SK-N-SH (cell line): ENCODE data around the gene OR5B2. TPM values are rescaled to one million over a fixed set of nuclear protein-coding genes. Genes with fewer than 3 reads are reported as not detected.

Experiments
- CTCF ChIA-PET: fragments of 300-600, 350-600 bp; formaldehyde crosslinking; extraction: SDS; loops from one replicate; lab custom pipeline; 2021; lab: Yijun Ruan, JAX
- POLR2A ChIA-PET: fragments of 350-600 bp; sonication (Branson Sonifier 250); formaldehyde crosslinking; extraction: SDS; loops from one replicate; lab custom pipeline; 2020; ENCODE audit warnings: antibody characterized with exemption, inconsistent platforms; lab: Yijun Ruan, JAX
- DNase-seq: peaks from one replicate; pipeline ENCODE4 v3.0.0; 2012
- H2AFZ ChIP-seq: fragments of 200-600 bp; sonication (generic); 2 replicates; pipeline ENCODE4 v1.8.1; 2016; ENCODE audit warnings: antibody characterized with exemption, mild to moderate bottlenecking, low read depth
- H3F3A ChIP-seq: fragments of 200-600 bp; sonication (generic); replicated peaks from 2 replicates; pipeline ENCODE3; 2016; ENCODE audit warnings: antibody characterized with exemption, mild to moderate bottlenecking; ENCODE audit not compliant: insufficient read depth
- H3K27ac ChIP-seq, 2 experiments: fragments of 200-500 bp in 1 of 2; fragments of 200-600 bp in 1 of 2; sonication (Bioruptor generic) in 1 of 2; sonication (generic), shearing (Covaris generic) in 1 of 2; 2 replicates each; pipeline versions ENCODE4 v1.5.1 to v1.6.1; 2014 to 2016; ENCODE audit warnings: low read depth in 2 of 2, inconsistent platforms in 1 of 2, low read length in 1 of 2, mild to moderate bottlenecking in 1 of 2, mixed read lengths in 1 of 2
- H3K27me3 ChIP-seq: fragments of 200-600 bp; sonication (generic), shearing (Covaris generic); 2 replicates; pipeline ENCODE4 v1.6.1; 2016; ENCODE audit warnings: mixed run types; ENCODE audit not compliant: insufficient read depth
- H3K36me3 ChIP-seq, 2 experiments: fragments of 200-500 bp in 1 of 2; fragments of 200-600 bp in 1 of 2; sonication (Bioruptor generic) in 1 of 2; sonication (generic) in 1 of 2; replicated peaks in 1 of 2; 2 replicates each; pipeline versions ENCODE3 to v1.5.1; 2014 to 2016; ENCODE audit warnings: low read length in 1 of 2, mild to moderate bottlenecking in 1 of 2; ENCODE audit not compliant: insufficient read depth in 2 of 2, control insufficient read depth in 1 of 2
- H3K4me1 ChIP-seq, 2 experiments: fragments of 200-500 bp in 1 of 2; fragments of 200-600 bp in 1 of 2; sonication (Bioruptor generic) in 1 of 2; sonication (generic), shearing (Covaris generic) in 1 of 2; 2 replicates each; pipeline versions ENCODE4 v1.5.1 to v1.6.1; 2014 to 2016; ENCODE audit warnings: low read depth in 1 of 2, low read length in 1 of 2, mixed run types in 1 of 2; ENCODE audit not compliant: insufficient read depth in 2 of 2, control insufficient read depth in 1 of 2
- H3K4me2 ChIP-seq: fragments of 200-600 bp; sonication (generic), shearing (Covaris generic); 2 replicates; pipeline ENCODE4 v1.6.1; 2017; ENCODE audit warnings: mixed run types
- H3K4me3 ChIP-seq, 2 experiments: fragments of 200-500 bp in 1 of 2; fragments of 200-600 bp in 1 of 2; sonication (Bioruptor generic) in 1 of 2; sonication (generic), shearing (Covaris generic) in 1 of 2; 2 replicates each; pipeline versions ENCODE4 v1.5.1 to v1.8.1; 2014 to 2016; ENCODE audit warnings: low read depth in 2 of 2, inconsistent platforms in 1 of 2, low read length in 1 of 2, mild to moderate bottlenecking in 1 of 2, mixed read lengths in 1 of 2, moderate library complexity in 1 of 2
- H3K79me2 ChIP-seq: fragments of 200-600 bp; sonication (generic); 2 replicates; pipeline ENCODE4 v1.8.1; 2017; ENCODE audit warnings: mild to moderate bottlenecking; ENCODE audit not compliant: insufficient read depth
- H3K9ac ChIP-seq: fragments of 200-600 bp; sonication (generic); 2 replicates; pipeline ENCODE4 v1.6.1; 2017; ENCODE audit warnings: mixed run types
- H3K9me2 ChIP-seq: fragments of 200-600 bp; sonication (generic); 2 replicates; pipeline ENCODE4 v1.6.1; 2017; ENCODE audit warnings: mixed run types
- H3K9me3 ChIP-seq: fragments of 200-600 bp; sonication (generic); 2 replicates; pipeline ENCODE4 v1.6.1; 2017; ENCODE audit warnings: mixed run types, mild to moderate bottlenecking, moderate library complexity
- H4K20me1 ChIP-seq: fragments of 200-600 bp; sonication (generic); 2 replicates; pipeline ENCODE4 v1.6.1; 2017; ENCODE audit warnings: mild to moderate bottlenecking, mixed run types; ENCODE audit not compliant: insufficient read depth
- CHD2 ChIP-seq: fragments of 150-350 bp; IDR thresholded peaks from 2 replicates; pipeline ENCODE4 v1.6.1; 2018; ENCODE audit warnings: low read length; ENCODE audit not compliant: partially characterized antibody
- CTCF ChIP-seq: fragments of 200-600 bp; sonication (generic); IDR thresholded peaks from 2 replicates; pipeline ENCODE4 v1.6.1; 2017; ENCODE audit warnings: antibody characterized with exemption, mild to moderate bottlenecking, moderate library complexity
- EZH2phosphoT487 ChIP-seq: fragments of 200-600 bp; sonication (generic); IDR thresholded peaks from 2 replicates; pipeline ENCODE4 v1.6.1; 2017; ENCODE audit warnings: low read depth, mixed run types, mild to moderate bottlenecking, antibody characterized with exemption, moderate library complexity, borderline replicate concordance
- FOSL2 ChIP-seq: IDR thresholded peaks from 2 replicates; pipeline ENCODE4 v1.4.0; 2012; ENCODE audit warnings: low read depth, mild to moderate bottlenecking, moderate library complexity, borderline replicate concordance
- FOXJ3 ChIP-seq: sonication (generic); formaldehyde crosslinking; IDR thresholded peaks from 2 replicates; pipeline ENCODE4 v1.5.1; 2020; ENCODE audit warnings: mild to moderate bottlenecking, missing genetic modification reagents
- FOXM1 ChIP-seq: IDR thresholded peaks from 2 replicates; pipeline ENCODE4 v1.4.0; 2012; ENCODE audit warnings: low read depth, mild to moderate bottlenecking
- GATA2 ChIP-seq: sonication (generic); formaldehyde crosslinking; IDR thresholded peaks from 2 replicates; pipeline ENCODE4 v1.5.0; 2020; ENCODE audit warnings: mild to moderate bottlenecking, missing genetic modification reagents
- IRF3 ChIP-seq: fragments of 150-350 bp; IDR thresholded peaks from 2 replicates; pipeline ENCODE4 v1.6.1; 2016; ENCODE audit warnings: mild to moderate bottlenecking, low read depth, low read length
- JUND ChIP-seq: IDR thresholded peaks from 2 replicates; pipeline ENCODE4 v1.4.0; 2012
- MAX ChIP-seq: IDR thresholded peaks from 2 replicates; pipeline ENCODE4 v1.4.0; 2012; ENCODE audit warnings: low read depth
- NFIC ChIP-seq: IDR thresholded peaks from 2 replicates; pipeline ENCODE4 v1.4.0; 2012; ENCODE audit warnings: borderline replicate concordance
- NRF1 ChIP-seq: IDR thresholded peaks from 2 replicates; pipeline ENCODE4 v1.6.1; 2012; ENCODE audit warnings: low read depth, mild to moderate bottlenecking, low read length
- PBX3 ChIP-seq: IDR thresholded peaks from 2 replicates; pipeline ENCODE4; 2012
- RAD21 ChIP-seq: IDR thresholded peaks from 2 replicates; pipeline ENCODE4 v1.6.1; 2012; ENCODE audit warnings: mild to moderate bottlenecking, low read length
- REST ChIP-seq: IDR thresholded peaks from 2 replicates; pipeline ENCODE4 v1.6.1; 2012; ENCODE audit warnings: mild to moderate bottlenecking, low read depth, low read length, moderate library complexity
- RXRA ChIP-seq: IDR thresholded peaks from 2 replicates; pipeline ENCODE4 v1.4.0; 2012; ENCODE audit warnings: low read depth, mild to moderate bottlenecking, borderline replicate concordance
- TAF1 ChIP-seq: IDR thresholded peaks from 2 replicates; pipeline ENCODE4 v1.6.1; 2012; ENCODE audit warnings: low read depth, mild to moderate bottlenecking, low read length, moderate library complexity, borderline replicate concordance
- TEAD4 ChIP-seq: IDR thresholded peaks from 2 replicates; pipeline ENCODE4 v1.4.0; 2012; ENCODE audit warnings: mild to moderate bottlenecking, borderline replicate concordance; ENCODE audit not compliant: insufficient read depth
- USF2 ChIP-seq: fragments of 150-350 bp; IDR thresholded peaks from 2 replicates; pipeline ENCODE4 v1.6.1; 2017; ENCODE audit warnings: antibody characterized with exemption, low read length, low read depth, borderline replicate concordance
- YY1 ChIP-seq: IDR thresholded peaks from 2 replicates; pipeline ENCODE4 v1.4.0; 2012; ENCODE audit warnings: low read depth, mild to moderate bottlenecking
- ZBTB33 ChIP-seq: IDR thresholded peaks from 2 replicates; pipeline ENCODE4 v1.4.0; 2012; ENCODE audit warnings: low read depth, borderline replicate concordance
- WGBS: methylation state at CpG from one replicate; pipeline ENCODE4 v1.1.6; 2017; ENCODE audit warnings: low lambda C conversion rate; 5-methylcytosine and 5-hydroxymethylcytosine counted together
- polyA plus RNA-seq, 3 experiments: library from polyadenylated mRNA; depleted of rRNA; stranded (reverse); fragments of >200 nt; gene quantifications; 2 replicates each; pipeline ENCODE4 v1.2.3, GENCODE V29; 2012

The OR5B2 gene
- polyA plus RNA-seq, 1 of the 3 experiments (the other 2 are of a cell fraction): not detected

GRCh38 chr11:58442136-58442535, 14.2 kb upstream of the OR5B2 start, which contains the start of gene OR5B12 (continued):
- TF ChIP-seq PBX3 (no peak), FOXJ3 (CRISPR knock-in tag) (no peak), CHD2 (no peak)

- Histone ChIP-seq H3K4me1 (no peaks in the 10 kb centered on the region), H3K9me2 (no peaks in the 10 kb centered on the region), H3K9ac (no peak overlapping the region), H3K4me2 (no peak overlapping the region), H3F3A (no peaks in the 10 kb centered on the region), H3K9me3 (peaks cover 5% of the 10 kb centered on the region; the same call in 1 of the 2 replicates), H3K4me3 (no peak overlapping the region), H2AFZ (no peak overlapping the region), H3K27ac (no peak overlapping the region), H3K79me2 (no peaks in the 10 kb centered on the region), H4K20me1 (no peaks in the 10 kb centered on the region), H3K36me3 (no peaks in the 10 kb centered on the region), H3K27me3 (no peaks in the 10 kb centered on the region)
- ChIA-PET CTCF (no interaction called here), POLR2A (no interaction called here)
- DNase-seq: no peak
- TF ChIP-seq EZH2phosphoT487 (no peak), IRF3 (no peak), ZBTB33 (no peak), YY1 (no peak), CHD2 (no peak), TAF1 (no peak), JUND (no peak), REST (no peak), USF2 (no peak), FOXM1 (no peak), NFIC (no peak), CTCF (no peak), RXRA (no peak), FOXJ3 (CRISPR knock-in tag) (no peak), FOSL2 (no peak), MAX (no peak), RAD21 (no peak), TEAD4 (no peak), NRF1 (no peak), GATA2 (CRISPR knock-in tag) (no peak)
- WGBS: 2% methylated on average over 4 of the region's 4 CpGs
Measured at GRCh38 chr11:58438486-58438885, 10.6 kb upstream of the OR5B2 start.
